H1 (cell line): ENCODE measurements around the gene NAA40. TPM values are rescaled to one million over a fixed set of nuclear protein-coding genes. Genes with fewer than 3 reads are reported as not detected.

Experiments
- CTCF ChIA-PET: fragments of 300-600 bp; sonication (Branson Sonifier 250); formaldehyde crosslinking; loops from one replicate; lab custom pipeline; 2021; ENCODE audit not compliant: partially characterized antibody; lab: Charles Lee
- POLR2A ChIA-PET: fragments of 300-600 bp; sonication (Branson Sonifier 250); formaldehyde crosslinking; loops from one replicate; lab custom pipeline; 2021; ENCODE audit warnings: inconsistent platforms; ENCODE audit not compliant: partially characterized antibody; lab: Charles Lee
- DNase-seq, 2 experiments: peaks; one replicate each; pipeline versions ENCODE4 v3.0.0 to v3.0.0-alpha.2; 2010 to 2022; ENCODE audit warnings: low spot score in 2 of 2, low read depth in 1 of 2, mixed read lengths in 1 of 2
- FAIRE-seq: peaks from 2 replicates; lab custom pipeline; 2011; peaks lifted over from hg19 to GRCh38; lab: Jason Lieb, UNC
- H2AFZ ChIP-seq: 2 replicates; pipeline ENCODE4 v1.8.1; 2012; ENCODE audit warnings: low read length, inconsistent platforms
- H2AK5ac ChIP-seq: 2 replicates; pipeline ENCODE4 v1.6.1; 2013; ENCODE audit warnings: low read depth, low read length
- H2BK120ac ChIP-seq: replicated peaks from 2 replicates; pipeline ENCODE3; 2013; ENCODE audit warnings: low read depth, low read length, inconsistent platforms
- H2BK12ac ChIP-seq: 2 replicates; pipeline ENCODE4 v1.6.1; 2013; ENCODE audit warnings: low read depth, low read length
- H2BK15ac ChIP-seq: 2 replicates; pipeline ENCODE4 v1.6.1; 2013; ENCODE audit warnings: low read length
- H2BK20ac ChIP-seq: 2 replicates; pipeline ENCODE4 v1.6.1; 2013; ENCODE audit warnings: low read length
- H2BK5ac ChIP-seq: 2 replicates; pipeline ENCODE4 v1.6.1; 2013; ENCODE audit warnings: low read depth, low read length
- H3K14ac ChIP-seq: 2 replicates; pipeline ENCODE4 v1.6.1; 2013; ENCODE audit warnings: inconsistent platforms; ENCODE audit not compliant: insufficient read length
- H3K18ac ChIP-seq: 2 replicates; pipeline ENCODE4 v1.6.1; 2013; ENCODE audit warnings: low read length; ENCODE audit errors: extremely low read depth
- H3K23ac ChIP-seq: 2 replicates; pipeline ENCODE4 v1.6.1; 2013; ENCODE audit warnings: inconsistent platforms; ENCODE audit not compliant: insufficient read length
- H3K23me2 ChIP-seq: 2 replicates; pipeline ENCODE4 v1.6.1; 2013; ENCODE audit warnings: low read depth, low read length
- H3K27ac ChIP-seq: 2 replicates; pipeline ENCODE4 v1.6.1; 2011; ENCODE audit warnings: low read depth, low read length, inconsistent platforms
- H3K27me3 ChIP-seq, 4 experiments: replicated peaks in 1 of 4; 1 replicate in 1 of 4; 2 replicates in 3 of 4; pipeline versions ENCODE4 v1.6.1 to v1.8.1; 2011 to 2013; ENCODE audit warnings: low read length in 3 of 4, mild to moderate bottlenecking in 3 of 4, inconsistent platforms in 2 of 4, mixed read lengths in 2 of 4, moderate library complexity in 1 of 4; ENCODE audit not compliant: control insufficient read depth in 3 of 4, insufficient read depth in 3 of 4; ENCODE audit errors: extremely low read depth in 1 of 4
- H3K36me3 ChIP-seq, 4 experiments: 2 replicates each; pipeline versions ENCODE4 v1.6.1 to v1.8.1; 2011 to 2013; ENCODE audit warnings: mild to moderate bottlenecking in 4 of 4, low read length in 3 of 4, moderate library complexity in 2 of 4, control low read depth in 1 of 4, inconsistent platforms in 1 of 4; ENCODE audit not compliant: insufficient read depth in 4 of 4, control insufficient read depth in 2 of 4
- H3K4ac ChIP-seq: replicated peaks from 2 replicates; pipeline ENCODE3; 2013; ENCODE audit warnings: low read length, low read depth, mixed read lengths, inconsistent platforms; ENCODE audit not compliant: insufficient read length
- H3K4me1 ChIP-seq, 4 experiments: replicated peaks in 1 of 4; 1 replicate in 1 of 4; 2 replicates in 3 of 4; pipeline versions ENCODE4 v1.6.1 to v1.8.1; 2011 to 2013; ENCODE audit warnings: low read length in 3 of 4, inconsistent platforms in 2 of 4, mixed read lengths in 1 of 4; ENCODE audit not compliant: insufficient read depth in 4 of 4, control insufficient read depth in 3 of 4
- H3K4me2 ChIP-seq, 2 experiments: 2 replicates each; pipeline versions ENCODE4 v1.6.1 to v1.8.1; 2011 to 2013; ENCODE audit warnings: low read depth in 2 of 2, low read length in 2 of 2, control low read depth in 1 of 2, inconsistent platforms in 1 of 2, mild to moderate bottlenecking in 1 of 2; ENCODE audit not compliant: insufficient read depth in 1 of 2
- H3K4me3 ChIP-seq, 4 experiments: fragments of 200-600, 300-600 bp in 1 of 4; sonication (generic), shearing (Covaris generic), sonication (Bioruptor Twin) in 1 of 4; 2 replicates each; pipeline versions ENCODE4 v1.5.1 to v1.8.1; 2011 to 2016; ENCODE audit warnings: low read length in 4 of 4, low read depth in 3 of 4, control low read depth in 2 of 4, inconsistent platforms in 2 of 4, mild to moderate bottlenecking in 2 of 4, mixed read lengths in 1 of 4, moderate library complexity in 1 of 4; ENCODE audit not compliant: insufficient read depth in 2 of 4; ENCODE audit errors: extremely low read depth in 1 of 4
- H3K56ac ChIP-seq: replicated peaks from 2 replicates; pipeline ENCODE3; 2013; ENCODE audit warnings: low read depth, mild to moderate bottlenecking, mixed read lengths, low read length, inconsistent platforms; ENCODE audit not compliant: insufficient read length
- H3K79me1 ChIP-seq: 2 replicates; pipeline ENCODE4 v1.6.1; 2013; ENCODE audit warnings: low read depth, low read length, control low read depth
- H3K79me2 ChIP-seq, 2 experiments: 2 replicates each; pipeline versions ENCODE4 v1.6.1 to v1.8.1; 2012 to 2013; ENCODE audit warnings: low read length in 2 of 2, mild to moderate bottlenecking in 2 of 2, inconsistent platforms in 1 of 2; ENCODE audit not compliant: insufficient read depth in 2 of 2, control insufficient read depth in 1 of 2
- H3K9ac ChIP-seq, 4 experiments: replicated peaks in 1 of 4; 1 replicate in 1 of 4; 2 replicates in 3 of 4; pipeline versions ENCODE4 v1.6.1 to v1.8.1; 2011 to 2013; ENCODE audit warnings: low read depth in 3 of 4, low read length in 3 of 4, control low read depth in 2 of 4, mild to moderate bottlenecking in 2 of 4, moderate library complexity in 2 of 4, inconsistent platforms in 1 of 4; ENCODE audit errors: extremely low read depth in 1 of 4
- H3K9me3 ChIP-seq, 2 experiments: 2 replicates each; pipeline versions ENCODE4 v1.6.1 to v1.8.1; 2012 to 2013; ENCODE audit warnings: mild to moderate bottlenecking in 2 of 2, moderate library complexity in 2 of 2, control low read depth in 1 of 2, inconsistent platforms in 1 of 2, low read depth in 1 of 2, low read length in 1 of 2, mixed read lengths in 1 of 2; ENCODE audit not compliant: insufficient read depth in 2 of 2
- H4K20me1 ChIP-seq, 2 experiments: replicated peaks in 1 of 2; 2 replicates each; pipeline versions ENCODE3 to v1.8.1; 2011 to 2013; ENCODE audit warnings: inconsistent platforms in 2 of 2, low read length in 2 of 2, mild to moderate bottlenecking in 1 of 2; ENCODE audit not compliant: insufficient read depth in 2 of 2, control insufficient read depth in 1 of 2
- H4K5ac ChIP-seq: 2 replicates; pipeline ENCODE4 v1.6.1; 2013; ENCODE audit warnings: low read length, low read depth, mixed read lengths, inconsistent platforms; ENCODE audit not compliant: insufficient read length
- H4K8ac ChIP-seq: 2 replicates; pipeline ENCODE4 v1.8.0; 2013; ENCODE audit warnings: mild to moderate bottlenecking, moderate library complexity, low read length, inconsistent platforms; ENCODE audit not compliant: insufficient read depth; ENCODE audit errors: extremely low read depth
- H4K91ac ChIP-seq: replicated peaks from 2 replicates; pipeline ENCODE3; 2013; ENCODE audit warnings: low read length, mixed read lengths, inconsistent platforms; ENCODE audit not compliant: insufficient read length
- CBX8 ChIP-seq: fragments of 300-800, 300-1000 bp; sonication (generic); IDR thresholded peaks from 2 replicates; pipeline ENCODE4 v1.7.1; 2016; ENCODE audit warnings: low read depth, low read length, borderline replicate concordance
- GTF2F1 ChIP-seq: IDR thresholded peaks from 2 replicates; pipeline ENCODE4 v1.6.1; 2012; ENCODE audit warnings: low read depth, low read length, improper control_type of control experiment, borderline replicate concordance
- KDM5A ChIP-seq: fragments of 200-600 bp; IDR thresholded peaks from 2 replicates; pipeline ENCODE4 v1.7.1; 2012; ENCODE audit warnings: mild to moderate bottlenecking, low read length, inconsistent platforms, mixed read lengths
- MAFK ChIP-seq: IDR thresholded peaks from 2 replicates; pipeline ENCODE4 v1.6.1; 2012; ENCODE audit warnings: low read depth, mild to moderate bottlenecking, improper control_type of control experiment, low read length
- NANOG ChIP-seq: IDR thresholded peaks from 2 replicates; pipeline ENCODE4 v1.6.1; 2011; ENCODE audit warnings: low read length, low read depth, mild to moderate bottlenecking, inconsistent platforms; ENCODE audit not compliant: insufficient read depth, poor library complexity, severe bottlenecking
- POLR2A ChIP-seq, 2 experiments: IDR thresholded peaks; 1 replicate in 1 of 2; 2 replicates in 1 of 2; pipeline ENCODE4 v1.6.1; 2011; ENCODE audit warnings: low read depth in 2 of 2, low read length in 2 of 2, mild to moderate bottlenecking in 2 of 2; ENCODE audit errors: control extremely low read depth in 1 of 2
- RAD21 ChIP-seq, 2 experiments: IDR thresholded peaks in 1 of 2; conservative IDR thresholded peaks in 1 of 2; 2 replicates each; pipeline ENCODE4 v1.6.1; 2011; ENCODE audit warnings: low read depth in 2 of 2, low read length in 2 of 2, improper control_type of control experiment in 1 of 2, inconsistent platforms in 1 of 2, mild to moderate bottlenecking in 1 of 2, moderate library complexity in 1 of 2
- SIN3A ChIP-seq, 2 experiments: IDR thresholded peaks in 1 of 2; conservative IDR thresholded peaks in 1 of 2; 2 replicates each; pipeline ENCODE4 v1.6.1; 2011 to 2012; ENCODE audit warnings: low read length in 2 of 2, improper control_type of control experiment in 1 of 2, low read depth in 1 of 2, mild to moderate bottlenecking in 1 of 2
- SIRT6 ChIP-seq: IDR thresholded peaks from one replicate; pipeline ENCODE4 v1.7.1; 2012; ENCODE audit warnings: low read length, inconsistent platforms
- SIX5 ChIP-seq: IDR thresholded peaks from 2 replicates; pipeline ENCODE4 v1.6.1; 2011; ENCODE audit warnings: mild to moderate bottlenecking, low read depth, low read length
- ZNF274 ChIP-seq: IDR thresholded peaks from 2 replicates; pipeline ENCODE4 v1.7.0; 2012; ENCODE audit warnings: low read length, borderline replicate concordance; ENCODE audit errors: extremely low read depth
- WGBS, 2 experiments: shearing (Covaris generic) in 1 of 2; methylation state at CpG; one replicate each; pipeline versions ENCODE4 v1.1.6 to v1.1.7; 2013 to 2015; ENCODE audit warnings: low lambda C conversion rate in 2 of 2, mixed read lengths in 2 of 2, inconsistent platforms in 1 of 2, low coverage in 1 of 2, missing lambda C conversion rate in 1 of 2; ENCODE audit not compliant: insufficient replicate concordance in 2 of 2, insufficient coverage in 1 of 2, insufficient read length in 1 of 2; ENCODE audit errors: extremely low coverage in 1 of 2, missing lambda C conversion rate in 1 of 2; 5-methylcytosine and 5-hydroxymethylcytosine counted together
- polyA plus RNA-seq, 7 experiments: library from polyadenylated mRNA; depleted of rRNA in 3 of 7; stranded (reverse) in 5 of 7; unstranded in 2 of 7; fragments of >200 nt in 5 of 7; fragments of 200-250 nt in 2 of 7; gene quantifications; 1 replicate in 5 of 7; 2 replicates in 1 of 7; 4 replicates in 1 of 7; pipeline versions ENCODE4 v1.2.1 to v1.2.3, GENCODE V29; 2011 to 2013; ENCODE audit warnings: missing spikeins in 2 of 7, mixed read lengths in 2 of 7
- total RNA-seq: library from RNA; stranded (reverse); fragmentation: NEBNext Ultra II Directional; extraction: Animal tissue kit (Norgen Biotek cat#: 25700); gene quantifications from 2 replicates; pipeline ENCODE4 v1.2.1, GENCODE V29; 2021

NAA40 gene
- total and polyA plus RNA-seq, 2 of the 8 experiments (the other 6 are each of a cell fraction or from before 2014, with no cell fraction given), result 20.0 to 31.1 TPM

DNA sequence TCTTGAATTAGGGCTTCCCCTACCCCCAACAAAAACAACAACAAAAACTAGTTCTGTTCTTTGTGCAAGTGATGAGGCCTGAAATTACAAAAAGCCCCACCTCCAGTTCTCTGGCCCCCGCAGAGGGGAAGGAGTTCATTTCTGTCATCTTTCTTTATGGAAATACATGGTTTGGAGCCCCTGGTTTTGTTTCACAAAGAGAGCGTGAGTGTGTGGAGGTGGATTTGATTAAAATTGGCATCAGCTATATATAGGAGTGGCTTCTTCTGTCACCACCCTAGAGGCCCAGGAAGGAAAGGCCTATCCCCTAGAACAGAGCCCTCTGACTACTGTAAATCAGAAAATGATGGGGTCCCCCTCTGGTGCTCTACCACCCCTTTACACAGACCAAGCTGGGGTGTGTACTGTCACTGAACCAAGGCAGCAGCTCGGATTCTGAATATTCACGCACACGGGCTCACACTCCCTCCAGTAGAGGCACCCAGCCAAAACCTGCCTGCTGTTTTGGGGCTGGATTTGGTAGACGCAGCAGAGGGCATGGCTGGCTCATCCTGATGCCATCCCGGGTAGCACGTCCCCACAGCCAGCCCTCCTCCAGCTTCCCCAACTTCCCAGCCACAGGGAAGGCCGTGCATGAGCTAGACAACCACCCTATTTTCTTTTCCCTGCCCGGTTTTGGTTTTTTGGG lies 41.2 kb upstream of the NAA40 start:
- no peak overlapping the region for H3K18ac ChIP-seq
- peaks cover 4 to 9% of the 10 kb centered on the region in 2 experiments for H4K20me1 ChIP-seq
- H4K8ac ChIP-seq, result no peak overlapping the region; the same call in 1 of the 2 replicates
- no peak overlapping the region for H2BK12ac ChIP-seq
- H3K27me3 ChIP-seq, result no peaks in the 10 kb centered on the region
- H2AK5ac ChIP-seq, result no peak overlapping the region
- no peak overlapping the region for H3K56ac ChIP-seq
- H3K14ac ChIP-seq, result no peak overlapping the region
- H2BK15ac ChIP-seq, result no peak overlapping the region
- H2BK120ac ChIP-seq, result no peak overlapping the region
- WGBS, 2 experiments, result 93% methylated on average over 10 of the region's 10 CpGs; no CpG with 5 or more reads in 1 of the 2 experiments
- H4K5ac ChIP-seq, result no peak overlapping the region
- peaks cover 0 to 15% of the 10 kb centered on the region in 2 experiments; a peak in 2 of 4 replicates for H3K79me2 ChIP-seq
- POLR2A ChIA-PET, result interaction anchor here (0.9 to 1.5 kb wide), 3 partner anchors 8 to 59 kb away, joined by 3 to 4 read pairs (median 3); partner anchors contain the start of gene MARK2
- H3K9me3 ChIP-seq, result no peaks in the 10 kb centered on the region
- no peak overlapping the region for H2BK20ac ChIP-seq
- FAIRE-seq (no peak), DNase-seq (no peak)
- no peak overlapping the region for H4K91ac ChIP-seq
- H3K23me2 ChIP-seq, result no peaks in the 10 kb centered on the region; the same call in 1 of the 2 replicates
- H3K27ac ChIP-seq, result no peak overlapping the region
- H3K4me3 ChIP-seq, result no peak overlapping the region
- H3K4me2 ChIP-seq, result no peak overlapping the region
- H2AFZ ChIP-seq, result no peak overlapping the region
- H3K9ac ChIP-seq, result no peak overlapping the region
- H2BK5ac ChIP-seq, result no peak overlapping the region
- peaks cover 4% of the 10 kb centered on the region for H3K79me1 ChIP-seq
- CTCF ChIA-PET, result interaction anchor here (1.0 to 11.1 kb wide), 8 partner anchors 9 to 70 kb away, joined by 3 to 163 read pairs (median 4); partner anchors contain the start of gene MARK2
- H3K4me1 ChIP-seq, result no peaks in the 10 kb centered on the region
- peaks cover 36 to 62% (median 52%) of the 10 kb centered on the region in 4 experiments for H3K36me3 ChIP-seq
- no peak overlapping the region for H3K23ac ChIP-seq
- no peak overlapping the region for H3K4ac ChIP-seq
- TF ChIP-seq GTF2F1 (no peak), ZNF274 (no peak), NANOG (no peak), MAFK (no peak), KDM5A (no peak), CBX8 (no peak), POLR2A (IDR thresholded peaks at IDR 0.05; ENCODE audit: control extremely low read depth in 1 of 2, low read depth in 2 of 2, low read length in 2 of 2) (no peak), RAD21 (IDR thresholded peaks at IDR 0.05 in 1 of 2, conservative IDR thresholded peaks at IDR 0.05 in 1 of 2; ENCODE audit: low read depth in 2 of 2, low read length in 2 of 2) (no peak), SIX5 (no peak), SIN3A (conservative IDR thresholded peaks at IDR 0.05 in 1 of 2, IDR thresholded peaks at IDR 0.05 in 1 of 2; ENCODE audit: low read depth in 1 of 2, low read length in 2 of 2) (no peak), SIRT6 (no peak)
